ENCODE results near the gene RHOG. TPM values are rescaled to one million over a fixed set of nuclear protein-coding genes. Genes with fewer than 3 reads are reported as not detected.
A peak's percentile ranks its signal among the peaks of the same experiment; 100 is the strongest.

Gene RHOG
- total RNA-seq, 1 donor from 2014 or later, result 25.0 TPM

GRCh38 chr11:3857628-3858027 is 16.9 kb upstream of the RHOG start:
- Mint-ChIP-seq H3K36me3 (ENCODE audit: low read depth) (no peaks in the 10 kb centered on the region), H3K9me3 (no peaks in the 10 kb centered on the region), H3K27me3 (ENCODE audit: low read depth) (no peaks in the 10 kb centered on the region), H3K27ac (ENCODE audit: unreplicated experiment) (no peak overlapping the region), H3K4me1 (peaks cover 46% of the 10 kb centered on the region), H3K4me3 (peak overlapping the region; percentile 81)
- DNase-seq (ENCODE audit: low read depth, low spot score), result no peak
- no peak for TF ChIP-seq CTCF (conservative IDR thresholded peaks at IDR 0.05)

- Mint-ChIP-seq H3K27me3 (ENCODE audit: low read depth) (no peaks in the 10 kb centered on the region), H3K36me3 (ENCODE audit: low read depth) (no peaks in the 10 kb centered on the region), H3K4me3 (peak overlapping the region; percentile 93), H3K9me3 (no peaks in the 10 kb centered on the region), H3K4me1 (peaks cover 46% of the 10 kb centered on the region), H3K27ac (ENCODE audit: unreplicated experiment) (no peak overlapping the region)
- no peak for DNase-seq (ENCODE audit: low read depth, low spot score)
- TF ChIP-seq CTCF (conservative IDR thresholded peaks at IDR 0.05), result no peak
These were observed 16.2 kb upstream of the RHOG start for GRCh38 chr11:3856856-3857553.

DNA sequence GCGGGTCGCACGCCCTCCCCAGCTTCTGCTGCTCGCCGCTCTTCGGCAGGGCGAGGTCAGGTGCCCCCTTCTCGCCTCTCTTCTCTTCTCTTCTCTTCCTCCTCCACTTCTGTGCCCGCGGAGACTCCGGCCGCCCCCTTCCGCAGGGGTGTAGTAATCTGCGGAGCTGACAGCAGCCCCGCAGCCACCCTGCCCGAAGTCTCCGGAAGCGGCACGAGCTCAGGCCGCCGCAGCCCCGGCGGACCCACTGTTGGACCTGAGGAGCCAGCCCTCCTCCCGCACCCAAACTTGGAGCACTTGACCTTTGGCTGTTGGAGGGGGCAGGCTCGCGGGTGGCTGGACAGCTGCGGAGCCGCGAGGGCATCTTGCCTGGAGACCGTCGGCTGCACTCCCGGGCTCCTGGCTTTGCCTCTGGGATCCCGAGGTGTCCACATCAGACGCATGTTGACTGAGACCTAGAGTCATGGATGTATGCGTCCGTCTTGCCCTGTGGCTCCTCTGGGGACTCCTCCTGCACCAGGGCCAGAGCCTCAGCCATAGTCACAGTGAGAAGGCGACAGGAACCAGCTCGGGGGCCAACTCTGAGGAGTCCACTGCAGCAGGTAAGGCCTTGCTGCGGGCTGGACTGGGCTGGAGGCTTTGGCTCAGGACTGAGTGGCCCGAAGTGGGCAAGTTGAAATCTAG is 15.2 kb upstream of the RHOG start:
- H3K9me3 Mint-ChIP-seq, result no peaks in the 10 kb centered on the region
- TF ChIP-seq CTCF (conservative IDR thresholded peaks at IDR 0.05), result no peak
- no peak overlapping the region for H3K27ac Mint-ChIP-seq (ENCODE audit: unreplicated experiment)
- peak; percentile 14 for DNase-seq (ENCODE audit: low read depth, low spot score)
- no peaks in the 10 kb centered on the region for H3K27me3 Mint-ChIP-seq (ENCODE audit: low read depth)
- H3K4me3 Mint-ChIP-seq, result peak overlapping the region; percentile 93
- H3K4me1 Mint-ChIP-seq, result peaks cover 45% of the 10 kb centered on the region
- no peaks in the 10 kb centered on the region for H3K36me3 Mint-ChIP-seq (ENCODE audit: low read depth)

DNA sequence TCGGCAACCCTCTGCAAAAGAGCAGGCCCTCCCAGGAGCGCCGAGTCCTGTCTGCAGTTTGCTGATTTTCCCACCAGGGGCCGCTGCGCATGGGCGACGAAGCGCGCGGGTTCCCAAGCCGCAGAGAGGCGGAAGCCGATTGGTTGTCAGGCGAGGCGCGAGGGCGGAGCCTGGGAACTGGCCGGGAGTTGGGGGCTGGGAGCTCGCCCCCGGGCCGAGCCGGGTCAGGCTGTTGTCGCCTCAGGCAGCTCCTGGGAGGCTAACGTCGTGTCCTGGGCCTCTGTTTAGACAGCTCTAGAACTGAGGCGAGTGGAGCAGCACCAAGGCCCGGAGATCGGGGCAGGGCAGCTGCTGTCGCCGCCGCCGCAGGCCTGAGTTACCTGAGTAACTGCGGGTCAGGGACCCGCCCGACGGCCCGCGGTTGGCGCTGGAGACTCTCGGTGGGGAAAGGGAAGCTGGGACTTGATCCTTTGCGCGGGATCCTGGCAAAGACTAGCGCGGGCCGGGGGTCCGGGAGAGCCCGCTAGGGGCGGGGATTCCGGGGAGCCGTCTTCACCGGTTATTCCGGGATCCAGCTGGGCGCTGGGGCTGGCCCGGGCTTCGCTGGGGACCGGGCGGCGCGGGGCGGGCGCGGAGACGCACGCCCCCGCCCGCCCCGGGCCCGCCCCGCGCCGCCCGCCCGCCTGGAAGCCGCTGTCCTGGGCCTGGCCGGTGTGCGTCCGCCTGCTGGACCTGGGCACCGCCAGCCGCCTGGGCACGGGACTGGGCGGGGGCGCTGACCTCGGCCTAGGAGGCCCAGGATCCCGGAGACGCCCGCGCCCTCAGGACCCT is 14.4 kb upstream of the RHOG start, which contains the start of gene STIM1:
STIM1 (plus strand) TSS at position 688 of the 831 bp plus-strand sequence. CDS start 607 bp downstream, outside the sequence.
- peaks cover 41% of the 10 kb centered on the region for H3K4me1 Mint-ChIP-seq
- H3K36me3 Mint-ChIP-seq (ENCODE audit: low read depth), result no peaks in the 10 kb centered on the region
- peak; percentile 98 for TF ChIP-seq CTCF (conservative IDR thresholded peaks at IDR 0.05)
- peak; percentile 99 for DNase-seq (ENCODE audit: low read depth, low spot score)
- H3K4me3 Mint-ChIP-seq, result peak within 1 kb of the TSS; percentile 93
- H3K9me3 Mint-ChIP-seq, result no peaks in the 10 kb centered on the region
- H3K27me3 Mint-ChIP-seq (ENCODE audit: low read depth), result no peaks in the 10 kb centered on the region
- peak within 1 kb of the TSS; percentile 27 for H3K27ac Mint-ChIP-seq (ENCODE audit: unreplicated experiment)

DNA sequence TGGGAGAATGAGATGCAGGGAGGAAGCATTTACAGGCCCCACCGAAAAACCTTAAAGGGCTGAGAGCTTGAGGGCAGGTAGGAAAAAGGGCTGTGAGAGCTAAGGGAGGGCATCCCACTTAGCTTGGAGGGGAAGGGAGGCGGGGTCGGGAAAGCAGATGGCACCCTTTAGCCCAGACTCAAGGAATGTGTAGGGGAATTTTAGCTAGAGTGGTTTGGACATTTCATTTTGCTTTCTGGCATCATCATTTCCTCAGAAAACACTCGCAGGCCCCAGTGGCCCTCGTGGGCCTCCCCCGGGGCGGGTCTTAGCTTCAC is 13.9 kb upstream of the RHOG start:
- Mint-ChIP-seq H3K27me3 (ENCODE audit: low read depth) (no peaks in the 10 kb centered on the region), H3K4me1 (peaks cover 41% of the 10 kb centered on the region), H3K9me3 (no peaks in the 10 kb centered on the region), H3K36me3 (ENCODE audit: low read depth) (no peaks in the 10 kb centered on the region), H3K27ac (ENCODE audit: unreplicated experiment) (no peak overlapping the region), H3K4me3 (peak overlapping the region; percentile 91)
- no peak for TF ChIP-seq CTCF (conservative IDR thresholded peaks at IDR 0.05)
- DNase-seq (ENCODE audit: low read depth, low spot score), result no peak

Data from neural crest cell (in vitro differentiated cells).